Suprapubic skin (tissue), 4 donors: ENCODE results near the gene FAM241B. TPM values are rescaled to one million over a fixed set of nuclear protein-coding genes. Genes with fewer than 3 reads are reported as not detected.

Experiments used
- DNase-seq, 2 donors: peaks; one replicate each; pipeline ENCODE4 v3.0.0-alpha.2; 2019; ENCODE audit warnings: low spot score in 2 of 2
- H3K27ac ChIP-seq: fragments of 200-600 bp; sonication (generic); one replicate; pipeline ENCODE4 v1.5.1; 2019
- H3K27me3 ChIP-seq: fragments of 200-600 bp; sonication (generic); one replicate; pipeline ENCODE4 v1.5.1; 2019
- H3K36me3 ChIP-seq: fragments of 200-600 bp; sonication (generic); one replicate; pipeline ENCODE4 v1.5.1; 2019
- H3K4me1 ChIP-seq: fragments of 200-600 bp; sonication (generic); one replicate; pipeline ENCODE4 v1.5.1; 2019
- H3K4me3 ChIP-seq: fragments of 200-600 bp; sonication (generic); one replicate; pipeline ENCODE4 v1.5.1; 2019; ENCODE audit warnings: mild to moderate bottlenecking
- H3K9me3 ChIP-seq: fragments of 200-600 bp; sonication (generic); one replicate; pipeline ENCODE4 v1.5.1; 2019
- CTCF ChIP-seq, 2 donors: fragments of 200-600 bp in 1 of 2; fragments of 450-650 bp in 1 of 2; sonication (generic) in 1 of 2; IDR thresholded peaks; one replicate each; pipeline ENCODE4 v1.5.1; 2016 to 2019; ENCODE audit warnings: antibody characterized with exemption in 2 of 2, mild to moderate bottlenecking in 1 of 2, moderate library complexity in 1 of 2
- EP300 ChIP-seq: sonication (generic); formaldehyde crosslinking; IDR thresholded peaks from one replicate; pipeline ENCODE4 v1.6.1; 2017; ENCODE audit warnings: antibody characterized with exemption
- POLR2A ChIP-seq, 2 donors: fragments of 450-650 bp; IDR thresholded peaks; one replicate each; pipeline ENCODE4 v1.6.1; 2017; ENCODE audit warnings: antibody characterized with exemption in 2 of 2, mild to moderate bottlenecking in 2 of 2, moderate library complexity in 2 of 2
- POLR2AphosphoS5 ChIP-seq, 3 donors: sonication (generic); formaldehyde crosslinking; IDR thresholded peaks; one replicate each; pipeline ENCODE4 v1.6.1; 2017; ENCODE audit warnings: antibody characterized with exemption in 3 of 3
- WGBS: methylation state at CpG from one replicate; pipeline ENCODE4 v1.1.5; 2018; 5-methylcytosine and 5-hydroxymethylcytosine counted together
- total RNA-seq, 4 donors: library from RNA; depleted of rRNA; stranded (reverse); fragments of >200 nt; gene quantifications; one replicate each; pipeline ENCODE4 v1.1.0, GENCODE V29; 2016

Gene FAM241B
- total RNA-seq, 4 donors from 2014 or later = 0.49 to 4.3 (median 2.5) TPM

DNA sequence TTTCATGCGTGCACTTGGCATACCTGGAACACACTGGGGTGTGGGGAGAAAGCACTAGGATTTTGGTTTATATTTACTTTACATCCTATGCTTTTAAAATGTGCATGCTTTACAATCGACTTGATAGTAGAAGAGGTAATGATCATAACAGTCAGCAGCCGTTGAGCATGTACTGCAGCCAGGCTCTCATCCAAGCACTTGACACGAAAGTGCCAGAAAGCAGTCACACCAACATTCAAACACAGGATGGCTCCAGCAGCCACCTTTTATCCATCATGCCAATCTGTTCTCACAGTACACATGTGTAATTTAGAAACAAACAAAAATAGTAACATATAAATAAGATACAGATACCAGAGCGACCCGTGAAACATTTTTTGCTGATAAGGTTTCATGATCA lies 1.2 kb upstream of the FAM241B start:
- no peak overlapping the region for H3K27ac ChIP-seq
- no peaks in the 10 kb centered on the region for H3K9me3 ChIP-seq
- WGBS = 60% methylated on average over 6 of the region's 6 CpGs
- DNase-seq = peak in 1 of 2 donors; percentile 1
- TF ChIP-seq EP300 (no peak), CTCF (IDR thresholded peaks at IDR 0.05) (no peak), POLR2A (IDR thresholded peaks at IDR 0.05) (no peak), POLR2AphosphoS5 (IDR thresholded peaks at IDR 0.05) (no peak)
- H3K4me1 ChIP-seq = peaks cover 14% of the 10 kb centered on the region
- peaks cover 20% of the 10 kb centered on the region for H3K27me3 ChIP-seq
- no peak overlapping the region for H3K4me3 ChIP-seq
- H3K36me3 ChIP-seq = no peaks in the 10 kb centered on the region

GRCh38 chr10:69629519-69629896 lies 539 bp upstream of the FAM241B start:
- H3K4me3 ChIP-seq = peak overlapping the region; percentile 56
- 51% methylated on average over 2 of the region's 2 CpGs for WGBS
- H3K9me3 ChIP-seq = no peaks in the 10 kb centered on the region
- H3K27me3 ChIP-seq = peaks cover 20% of the 10 kb centered on the region
- TF ChIP-seq CTCF (IDR thresholded peaks at IDR 0.05) (no peak), POLR2AphosphoS5 (IDR thresholded peaks at IDR 0.05) (no peak), POLR2A (IDR thresholded peaks at IDR 0.05) (no peak), EP300 (no peak)
- no peak for DNase-seq
- no peak overlapping the region for H3K27ac ChIP-seq
- peaks cover 14% of the 10 kb centered on the region for H3K4me1 ChIP-seq
- no peaks in the 10 kb centered on the region for H3K36me3 ChIP-seq

DNA sequence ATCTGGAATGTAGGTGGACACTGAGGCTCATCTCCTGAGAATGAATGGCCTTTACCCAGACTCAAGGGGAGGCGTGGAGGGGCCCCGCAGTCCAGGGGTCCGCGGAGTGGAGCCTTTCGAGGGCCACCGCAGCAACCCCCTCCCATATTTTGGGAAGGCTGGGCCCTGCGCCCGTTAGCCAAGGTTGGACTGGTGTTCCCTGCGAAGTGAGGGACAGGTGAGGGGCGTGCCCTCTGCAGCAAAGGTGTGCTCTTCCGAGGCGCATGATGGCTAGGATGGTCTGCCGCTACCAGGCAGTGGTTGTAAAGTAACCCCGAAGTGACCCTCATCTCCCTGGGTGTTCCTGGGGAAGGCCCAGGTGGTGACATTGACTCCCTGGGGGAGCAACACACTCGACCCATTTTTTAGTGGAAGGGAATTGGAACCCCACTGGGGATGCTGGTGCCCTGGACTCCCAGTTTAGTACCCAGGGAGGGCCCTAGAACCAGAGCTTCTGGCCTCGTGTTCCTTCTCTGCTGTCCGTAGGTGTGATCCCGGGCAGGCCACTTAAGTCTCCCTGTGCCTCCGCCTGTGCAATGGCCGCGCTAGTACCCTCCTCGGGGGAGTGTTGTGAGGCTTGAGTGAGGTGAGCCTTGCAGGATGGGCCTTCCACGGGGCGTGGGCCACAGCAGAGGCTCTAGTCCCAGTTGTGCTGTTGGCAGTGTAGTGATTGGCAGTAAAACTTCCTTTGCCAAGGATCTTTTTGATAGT lies 779 bp downstream of the FAM241B start:
- WGBS = 84% methylated on average over 9 of the region's 24 CpGs
- peaks cover 20% of the 10 kb centered on the region for H3K27me3 ChIP-seq
- H3K9me3 ChIP-seq = no peaks in the 10 kb centered on the region
- H3K4me3 ChIP-seq = peak overlapping the region; percentile 56
- peaks cover 14% of the 10 kb centered on the region for H3K4me1 ChIP-seq
- TF ChIP-seq POLR2A (IDR thresholded peaks at IDR 0.05) (no peak), POLR2AphosphoS5 (IDR thresholded peaks at IDR 0.05) (no peak), CTCF (IDR thresholded peaks at IDR 0.05) (no peak), EP300 (no peak)
- DNase-seq = peak in 1 of 2 donors; percentile 70
- no peak overlapping the region for H3K27ac ChIP-seq
- no peaks in the 10 kb centered on the region for H3K36me3 ChIP-seq

- DNase-seq = peak in 1 of 2 donors; percentile 38
- H3K27me3 ChIP-seq = peaks cover 20% of the 10 kb centered on the region
- H3K4me3 ChIP-seq = no peak overlapping the region
- no peaks in the 10 kb centered on the region for H3K9me3 ChIP-seq
- no peak overlapping the region for H3K27ac ChIP-seq
- TF ChIP-seq POLR2A (IDR thresholded peaks at IDR 0.05) (no peak), POLR2AphosphoS5 (IDR thresholded peaks at IDR 0.05) (no peak), CTCF (IDR thresholded peaks at IDR 0.05) (no peak), EP300 (no peak)
- whole genome bisulfite sequencing = 87% methylated on average over 5 of the region's 7 CpGs
- peaks cover 16% of the 10 kb centered on the region for H3K4me1 ChIP-seq
- no peaks in the 10 kb centered on the region for H3K36me3 ChIP-seq
Measured at GRCh38 chr10:69631566-69631965, 1.5 kb downstream of the FAM241B start.

DNA sequence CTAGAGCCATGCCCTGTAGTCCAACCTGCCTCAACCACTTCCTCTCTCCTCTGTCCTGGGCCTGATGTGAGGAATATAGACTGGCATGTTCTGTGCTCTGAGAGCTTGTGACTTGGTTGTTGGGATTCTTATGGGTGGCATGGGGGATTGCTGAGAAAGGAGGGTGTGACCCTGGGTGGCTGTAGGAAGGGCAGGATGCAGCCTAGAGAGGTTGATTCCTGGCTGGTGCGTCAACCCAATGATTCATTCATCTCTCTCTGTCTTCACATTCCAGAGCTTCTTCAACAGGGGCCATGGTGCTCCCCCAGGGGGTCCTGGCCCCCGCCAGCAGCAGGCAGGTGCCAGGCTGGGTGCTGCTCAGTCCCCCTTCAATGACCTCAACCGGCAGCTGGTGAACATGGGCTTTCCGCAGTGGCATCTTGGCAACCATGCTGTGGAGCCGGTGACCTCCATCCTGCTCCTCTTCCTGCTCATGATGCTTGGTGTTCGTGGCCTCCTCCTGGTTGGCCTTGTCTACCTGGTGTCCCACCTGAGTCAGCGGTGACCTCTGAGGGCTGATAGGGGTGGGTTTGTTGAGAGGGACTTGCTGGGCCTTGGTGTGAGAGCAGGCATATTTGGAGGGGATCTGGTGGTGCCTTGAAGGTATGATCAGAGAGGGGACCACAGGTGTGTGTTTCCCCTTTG lies 2.6 kb downstream of the FAM241B start:
- 82% methylated on average over 7 of the region's 7 CpGs for WGBS
- Histone ChIP-seq H3K4me3 (no peak overlapping the region), H3K36me3 (no peaks in the 10 kb centered on the region), H3K27me3 (peaks cover 20% of the 10 kb centered on the region), H3K9me3 (no peaks in the 10 kb centered on the region), H3K27ac (no peak overlapping the region), H3K4me1 (peaks cover 19% of the 10 kb centered on the region)
- TF ChIP-seq POLR2AphosphoS5 (IDR thresholded peaks at IDR 0.05) (no peak), POLR2A (IDR thresholded peaks at IDR 0.05) (no peak), CTCF (IDR thresholded peaks at IDR 0.05) (no peak), EP300 (no peak)
- peak in 1 of 2 donors; percentile 60 for DNase-seq
